Nephron (organoid): Measurements from ENCODE around the gene GABRE.

Experiments used
- H3K27ac Mint-ChIP-seq, 3 experiments: 2 replicates each; pipeline ENCODE4 v1.8.0; 2020; ENCODE audit warnings: mixed read lengths in 3 of 3, mild to moderate bottlenecking in 2 of 3, moderate library complexity in 1 of 3
- H3K27me3 Mint-ChIP-seq: 2 replicates; pipeline ENCODE4 v1.8.0; 2021; ENCODE audit warnings: low read depth, mild to moderate bottlenecking, moderate library complexity, mixed read lengths
- H3K36me3 Mint-ChIP-seq: 2 replicates; pipeline ENCODE4 v1.8.0; 2020; ENCODE audit warnings: low read depth, mixed read lengths
- H3K4me1 Mint-ChIP-seq: 2 replicates; pipeline ENCODE4 v1.8.0; 2020; ENCODE audit warnings: mixed read lengths
- H3K4me3 Mint-ChIP-seq, 3 experiments: 2 replicates each; pipeline ENCODE4 v1.8.0; 2020; ENCODE audit warnings: mild to moderate bottlenecking in 3 of 3, mixed read lengths in 3 of 3, moderate library complexity in 2 of 3
- H3K9me3 Mint-ChIP-seq: 2 replicates; pipeline ENCODE4 v1.8.0; 2020; ENCODE audit warnings: mixed read lengths
- TF ChIP-seq, protein P1 (sequence below), 3 experiments: fragments of 200-600 bp; sonication (generic); IDR thresholded peaks; one replicate each; pipeline ENCODE4 v1.5.0; 2021; ENCODE audit warnings: antibody characterized with exemption in 3 of 3; ENCODE audit not compliant: unreplicated experiment in 3 of 3

GABRE gene

GRCh38 chrX:151966236-151966635 is 8.2 kb downstream of the GABRE start:
- TF ChIP-seq, protein P1, sequence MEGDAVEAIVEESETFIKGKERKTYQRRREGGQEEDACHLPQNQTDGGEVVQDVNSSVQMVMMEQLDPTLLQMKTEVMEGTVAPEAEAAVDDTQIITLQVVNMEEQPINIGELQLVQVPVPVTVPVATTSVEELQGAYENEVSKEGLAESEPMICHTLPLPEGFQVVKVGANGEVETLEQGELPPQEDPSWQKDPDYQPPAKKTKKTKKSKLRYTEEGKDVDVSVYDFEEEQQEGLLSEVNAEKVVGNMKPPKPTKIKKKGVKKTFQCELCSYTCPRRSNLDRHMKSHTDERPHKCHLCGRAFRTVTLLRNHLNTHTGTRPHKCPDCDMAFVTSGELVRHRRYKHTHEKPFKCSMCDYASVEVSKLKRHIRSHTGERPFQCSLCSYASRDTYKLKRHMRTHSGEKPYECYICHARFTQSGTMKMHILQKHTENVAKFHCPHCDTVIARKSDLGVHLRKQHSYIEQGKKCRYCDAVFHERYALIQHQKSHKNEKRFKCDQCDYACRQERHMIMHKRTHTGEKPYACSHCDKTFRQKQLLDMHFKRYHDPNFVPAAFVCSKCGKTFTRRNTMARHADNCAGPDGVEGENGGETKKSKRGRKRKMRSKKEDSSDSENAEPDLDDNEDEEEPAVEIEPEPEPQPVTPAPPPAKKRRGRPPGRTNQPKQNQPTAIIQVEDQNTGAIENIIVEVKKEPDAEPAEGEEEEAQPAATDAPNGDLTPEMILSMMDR (IDR thresholded peaks at IDR 0.05; ENCODE audit: unreplicated experiment in 3 of 3) = no peak
- no peak overlapping the region for H3K27ac Mint-ChIP-seq
- H3K36me3 Mint-ChIP-seq = no peaks in the 10 kb centered on the region
- H3K4me3 Mint-ChIP-seq = no peak overlapping the region
- H3K4me1 Mint-ChIP-seq = no peaks in the 10 kb centered on the region
- H3K9me3 Mint-ChIP-seq = peaks cover 11% of the 10 kb centered on the region
- H3K27me3 Mint-ChIP-seq = no peaks in the 10 kb centered on the region

GRCh38 chrX:151962034-151962433 is 12.4 kb downstream of the GABRE start:
- H3K27me3 Mint-ChIP-seq = no peaks in the 10 kb centered on the region
- H3K27ac Mint-ChIP-seq = no peak overlapping the region
- peaks cover 6% of the 10 kb centered on the region for H3K9me3 Mint-ChIP-seq
- no peak overlapping the region for H3K4me3 Mint-ChIP-seq
- no peaks in the 10 kb centered on the region for H3K4me1 Mint-ChIP-seq
- TF ChIP-seq, protein P1 (IDR thresholded peaks at IDR 0.05; ENCODE audit: unreplicated experiment in 3 of 3) = no peak
- peaks cover 3% of the 10 kb centered on the region for H3K36me3 Mint-ChIP-seq

DNA sequence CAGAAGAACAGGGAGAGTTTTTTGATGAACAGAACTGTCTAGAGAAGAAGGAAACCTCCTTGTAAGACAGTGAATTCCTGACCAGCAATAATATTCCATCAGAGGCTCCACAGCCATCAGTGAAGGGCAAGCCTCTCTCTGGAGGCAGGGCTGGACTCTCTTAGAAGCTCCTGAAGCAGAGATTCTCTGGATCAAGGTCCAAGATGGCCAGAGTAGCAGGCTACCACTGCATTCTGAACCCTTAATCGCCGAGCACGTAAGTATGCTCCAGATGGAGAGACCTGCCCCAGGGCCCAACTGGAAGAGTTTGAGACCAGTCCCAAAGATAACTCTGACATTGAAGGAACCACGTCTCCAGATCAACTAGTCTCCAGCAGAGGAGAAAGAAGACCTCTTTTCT is 16.4 kb downstream of the GABRE start:
- Mint-ChIP-seq H3K27ac (no peak overlapping the region), H3K36me3 (peaks cover 3% of the 10 kb centered on the region), H3K4me3 (no peak overlapping the region), H3K27me3 (no peaks in the 10 kb centered on the region), H3K4me1 (no peaks in the 10 kb centered on the region), H3K9me3 (peaks cover 12% of the 10 kb centered on the region)
- TF ChIP-seq, protein P1 (IDR thresholded peaks at IDR 0.05; ENCODE audit: unreplicated experiment in 3 of 3) = no peak

DNA sequence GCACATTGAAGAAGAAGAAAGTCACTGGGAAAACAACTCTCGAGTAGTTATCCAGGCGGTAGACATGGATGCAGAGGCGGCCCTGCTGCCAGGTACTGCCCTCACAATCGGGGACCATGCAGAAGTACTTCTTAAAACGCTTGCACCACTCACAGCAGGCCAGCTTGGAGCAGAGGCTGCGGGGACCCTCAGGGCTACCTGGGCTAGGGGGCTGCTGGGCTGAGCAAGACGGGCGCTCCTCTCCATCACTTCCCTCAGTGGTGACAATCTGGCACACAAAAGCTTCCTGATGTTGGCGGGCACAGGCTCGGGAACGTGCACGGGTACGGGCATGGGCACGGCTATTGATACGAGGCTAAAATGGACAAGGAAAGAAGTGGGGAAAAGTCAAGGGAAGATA is 19.7 kb downstream of the GABRE start:
- Mint-ChIP-seq H3K4me1 (no peaks in the 10 kb centered on the region), H3K36me3 (no peaks in the 10 kb centered on the region), H3K27me3 (no peaks in the 10 kb centered on the region), H3K27ac (no peak overlapping the region), H3K4me3 (no peak overlapping the region), H3K9me3 (peaks cover 10% of the 10 kb centered on the region)
- TF ChIP-seq, protein P1 (IDR thresholded peaks at IDR 0.05; ENCODE audit: unreplicated experiment in 3 of 3) = no peak

DNA sequence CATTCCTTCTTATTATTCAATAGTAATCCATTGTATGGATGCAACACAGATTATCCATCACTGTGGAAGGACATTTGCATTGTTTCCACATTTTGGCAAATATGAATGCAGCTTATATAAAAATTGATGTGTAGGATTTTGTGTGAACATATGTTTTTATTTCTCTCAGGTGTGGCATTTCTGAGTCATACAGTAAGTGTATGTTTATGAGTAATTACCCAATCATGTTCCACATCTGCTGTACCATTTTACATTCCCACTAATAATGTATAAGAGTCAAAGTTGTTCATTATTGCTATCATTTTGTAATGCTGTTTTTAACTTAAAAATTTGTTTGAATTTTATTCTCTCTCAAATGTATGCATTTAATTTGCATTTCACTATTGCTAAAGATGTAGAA is 36.3 kb downstream of the GABRE start:
- Mint-ChIP-seq H3K27ac (no peak overlapping the region), H3K9me3 (peaks cover 8% of the 10 kb centered on the region), H3K4me1 (no peaks in the 10 kb centered on the region), H3K36me3 (no peaks in the 10 kb centered on the region), H3K27me3 (no peaks in the 10 kb centered on the region), H3K4me3 (no peak overlapping the region)
- TF ChIP-seq, protein P1 (IDR thresholded peaks at IDR 0.05; ENCODE audit: unreplicated experiment in 3 of 3) = no peak

DNA sequence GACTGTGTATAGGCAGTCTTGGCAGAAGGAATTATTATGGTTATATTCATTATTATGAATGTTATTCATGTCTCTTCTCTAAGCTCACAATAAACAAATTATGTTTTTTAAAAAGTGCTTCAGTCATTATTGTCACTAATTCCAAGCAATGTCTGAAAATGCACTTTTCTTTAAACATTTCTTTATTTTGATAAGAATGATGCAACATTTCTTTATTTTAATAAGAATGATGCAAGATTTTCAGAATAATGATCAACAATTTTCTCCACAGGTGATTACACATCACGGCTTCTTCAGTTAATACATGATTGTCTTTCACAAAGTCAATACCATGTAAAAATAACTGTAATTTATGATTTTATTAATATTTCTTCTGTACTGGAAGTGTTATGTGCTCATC is 39.1 kb downstream of the GABRE start:
- H3K36me3 Mint-ChIP-seq = no peaks in the 10 kb centered on the region
- TF ChIP-seq, protein P1 (IDR thresholded peaks at IDR 0.05; ENCODE audit: unreplicated experiment in 3 of 3) = no peak
- H3K27me3 Mint-ChIP-seq = no peaks in the 10 kb centered on the region
- H3K4me3 Mint-ChIP-seq = no peak overlapping the region
- H3K9me3 Mint-ChIP-seq = peaks cover 3% of the 10 kb centered on the region
- no peaks in the 10 kb centered on the region for H3K4me1 Mint-ChIP-seq
- no peak overlapping the region for H3K27ac Mint-ChIP-seq
